ENCODE measurements around the gene EBI3. TPM values are rescaled to one million over a fixed set of nuclear protein-coding genes. Genes with fewer than 3 reads are reported as not detected.

Gene EBI3
- total RNA-seq, 1 experiment from 2014 or later, result 1.4 TPM

GRCh38 chr19:4278010-4278409 lies 48.7 kb downstream of the EBI3 start:
- H4K5ac ChIP-seq (ENCODE audit: insufficient read length, low read depth, low read length), result no peak overlapping the region
- H3K14ac ChIP-seq (ENCODE audit: insufficient read depth, low read length), result no peak overlapping the region
- H3K23me2 ChIP-seq (ENCODE audit: insufficient read length, low read depth, low read length, poor library complexity, severe bottlenecking), result peaks cover 16% of the 10 kb centered on the region
- no peaks in the 10 kb centered on the region for H3K79me2 ChIP-seq (ENCODE audit: insufficient read depth, low read length)
- H3K56ac ChIP-seq (ENCODE audit: insufficient read length, low read depth, low read length), result no peak overlapping the region
- no peak overlapping the region for H2AFZ ChIP-seq (ENCODE audit: low read length)
- no peak overlapping the region for H2BK5ac ChIP-seq (ENCODE audit: insufficient read length, low read length)
- Mint-ChIP-seq H3K27me3 (ENCODE audit: low read depth) (peaks cover 55% of the 10 kb centered on the region), H3K27ac (no peak overlapping the region; a peak in 1 of 7 replicates), H3K9me3 (no peaks in the 10 kb centered on the region; a peak in 1 of 5 replicates), H3K4me3 (peak overlapping the region; percentile 69 to 90), H3K36me3 (ENCODE audit: insufficient read depth in 1 of 3, low read depth in 3 of 3) (peaks cover 0 to 1% (median 0%) of the 10 kb centered on the region in 3 experiments; a peak in 1 of 7 replicates), H3K4me1 (peaks cover 5 to 15% of the 10 kb centered on the region in 2 experiments)
- no peaks in the 10 kb centered on the region for H3K79me1 ChIP-seq (ENCODE audit: insufficient read depth, low read depth, low read length, poor library complexity, severe bottlenecking)
- no peaks in the 10 kb centered on the region; the same call in 1 of the 2 replicates for H3K4me1 ChIP-seq (ENCODE audit: insufficient read depth, low read length)
- TF ChIP-seq, protein P1, sequence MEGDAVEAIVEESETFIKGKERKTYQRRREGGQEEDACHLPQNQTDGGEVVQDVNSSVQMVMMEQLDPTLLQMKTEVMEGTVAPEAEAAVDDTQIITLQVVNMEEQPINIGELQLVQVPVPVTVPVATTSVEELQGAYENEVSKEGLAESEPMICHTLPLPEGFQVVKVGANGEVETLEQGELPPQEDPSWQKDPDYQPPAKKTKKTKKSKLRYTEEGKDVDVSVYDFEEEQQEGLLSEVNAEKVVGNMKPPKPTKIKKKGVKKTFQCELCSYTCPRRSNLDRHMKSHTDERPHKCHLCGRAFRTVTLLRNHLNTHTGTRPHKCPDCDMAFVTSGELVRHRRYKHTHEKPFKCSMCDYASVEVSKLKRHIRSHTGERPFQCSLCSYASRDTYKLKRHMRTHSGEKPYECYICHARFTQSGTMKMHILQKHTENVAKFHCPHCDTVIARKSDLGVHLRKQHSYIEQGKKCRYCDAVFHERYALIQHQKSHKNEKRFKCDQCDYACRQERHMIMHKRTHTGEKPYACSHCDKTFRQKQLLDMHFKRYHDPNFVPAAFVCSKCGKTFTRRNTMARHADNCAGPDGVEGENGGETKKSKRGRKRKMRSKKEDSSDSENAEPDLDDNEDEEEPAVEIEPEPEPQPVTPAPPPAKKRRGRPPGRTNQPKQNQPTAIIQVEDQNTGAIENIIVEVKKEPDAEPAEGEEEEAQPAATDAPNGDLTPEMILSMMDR (conservative IDR thresholded peaks at IDR 0.05), result no peak
- no peak overlapping the region for H3K23ac ChIP-seq (ENCODE audit: insufficient read length, low read depth, low read length)
- H2BK15ac ChIP-seq (ENCODE audit: low read depth, low read length), result no peak overlapping the region
- H2BK12ac ChIP-seq (ENCODE audit: insufficient read length, low read depth, low read length), result no peak overlapping the region
- H3K9ac ChIP-seq (ENCODE audit: extremely low read depth, insufficient read length, low read length), result no peak overlapping the region
- no peaks in the 10 kb centered on the region for H4K20me1 ChIP-seq (ENCODE audit: control insufficient read depth, insufficient read depth, insufficient read length)
- DNase-seq, result no peak
- no peak overlapping the region for H4K91ac ChIP-seq (ENCODE audit: insufficient read length, low read depth, low read length)
- no peak overlapping the region for H2BK120ac ChIP-seq (ENCODE audit: low read depth, low read length, poor library complexity, severe bottlenecking)
- H2AK5ac ChIP-seq (ENCODE audit: insufficient read length, low read length), result no peak overlapping the region
- no peak overlapping the region for H3K18ac ChIP-seq (ENCODE audit: insufficient read length, low read depth, low read length)
- H3K4me2 ChIP-seq (ENCODE audit: insufficient read depth, insufficient read length, low read length), result peak overlapping the region; percentile 83
- H3K9me3 ChIP-seq (ENCODE audit: control insufficient read depth, low read depth, low read length), result no peaks in the 10 kb centered on the region
- no CpG with 5 or more reads among the region's 4 CpGs for WGBS (ENCODE audit: extremely low coverage, insufficient read length, low lambda C conversion rate)
- H2BK20ac ChIP-seq (ENCODE audit: low read depth, low read length, poor library complexity, severe bottlenecking), result no peak overlapping the region
- H3T11ph ChIP-seq (ENCODE audit: low read length), result no peak overlapping the region
- no peak overlapping the region for H4K8ac ChIP-seq (replicated peaks; ENCODE audit: insufficient read length, low read depth, low read length)
- H3K27me3 ChIP-seq (ENCODE audit: insufficient read depth, low read length), result peaks cover 11% of the 10 kb centered on the region; the same call in 1 of the 2 replicates
- H3K4ac ChIP-seq (ENCODE audit: low read depth, low read length), result no peak overlapping the region
- H3K27ac ChIP-seq (ENCODE audit: insufficient read length, low read depth, low read length), result no peak overlapping the region
